GM18507 (cell line): ENCODE results near the gene MYO3B.
A peak's percentile ranks its signal among the peaks of the same experiment; 100 is the strongest.

Source experiments
- DNase-seq: peaks from one replicate; pipeline ENCODE4 v3.0.0; 2011; ENCODE audit warnings: low read depth; ENCODE audit not compliant: insufficient read length; ENCODE audit errors: extremely low spot score
- FAIRE-seq: peaks from 2 replicates; lab custom pipeline; 2011; peaks lifted over from hg19 to GRCh38; lab: Jason Lieb, UNC

The MYO3B gene

DNA sequence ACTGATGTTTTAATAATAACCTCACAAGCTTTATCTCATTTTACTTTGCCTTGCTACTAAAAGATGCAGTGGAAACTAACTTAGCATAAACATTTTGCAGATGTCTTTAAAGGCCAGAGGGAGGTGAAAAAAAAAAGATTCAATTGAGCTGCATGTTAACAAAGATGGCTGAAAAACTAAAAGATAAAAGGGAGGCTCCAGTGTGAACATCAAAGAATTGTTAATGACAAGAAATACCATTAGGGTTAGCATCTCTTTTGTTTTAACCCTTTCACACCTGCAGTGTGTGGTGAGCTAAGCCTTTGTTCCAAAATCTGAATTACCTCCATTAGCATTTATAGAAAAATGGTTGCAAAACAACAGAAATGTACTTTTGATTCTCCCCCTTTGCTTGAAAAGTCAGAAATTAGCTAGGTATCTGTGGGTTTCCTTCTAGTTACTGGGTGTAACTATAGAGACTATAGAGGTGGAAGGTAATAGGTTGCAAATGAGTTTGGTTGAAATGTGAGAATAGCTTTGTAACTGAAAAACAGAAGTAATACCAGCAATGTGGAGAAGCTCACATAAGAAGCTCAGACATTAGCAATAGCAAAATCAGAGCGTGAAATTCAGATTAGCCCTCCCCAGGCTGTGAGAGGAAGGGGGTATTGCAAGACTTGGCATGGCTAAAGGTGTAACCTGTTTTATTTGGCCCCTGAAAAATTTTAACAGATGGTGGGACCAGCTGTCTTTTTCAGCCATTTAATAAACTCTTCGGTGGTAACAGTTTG, 502.4 kb downstream of the MYO3B start:
- no peak for DNase-seq
- FAIRE-seq, result peak; percentile 78

DNA sequence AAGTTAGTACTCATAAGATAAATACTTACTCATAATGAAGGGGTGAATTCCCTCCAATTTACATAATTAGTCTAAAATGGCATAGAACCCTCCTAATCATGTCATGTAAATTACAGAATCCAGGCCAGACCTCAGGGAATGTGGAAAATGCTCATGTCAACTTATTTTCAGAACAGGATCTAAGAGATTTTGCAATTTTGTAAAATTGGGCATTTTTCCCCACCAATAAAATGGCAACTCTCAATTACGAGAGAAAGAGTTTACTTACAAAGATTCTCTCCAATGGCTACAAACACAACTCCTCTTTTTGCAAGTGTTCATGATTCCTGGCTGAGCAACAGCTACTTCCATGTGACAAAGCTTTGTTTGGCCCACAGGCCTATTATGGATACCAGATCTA, 503.4 kb downstream of the MYO3B start:
- DNase-seq (no peak), FAIRE-seq (no peak)

DNA sequence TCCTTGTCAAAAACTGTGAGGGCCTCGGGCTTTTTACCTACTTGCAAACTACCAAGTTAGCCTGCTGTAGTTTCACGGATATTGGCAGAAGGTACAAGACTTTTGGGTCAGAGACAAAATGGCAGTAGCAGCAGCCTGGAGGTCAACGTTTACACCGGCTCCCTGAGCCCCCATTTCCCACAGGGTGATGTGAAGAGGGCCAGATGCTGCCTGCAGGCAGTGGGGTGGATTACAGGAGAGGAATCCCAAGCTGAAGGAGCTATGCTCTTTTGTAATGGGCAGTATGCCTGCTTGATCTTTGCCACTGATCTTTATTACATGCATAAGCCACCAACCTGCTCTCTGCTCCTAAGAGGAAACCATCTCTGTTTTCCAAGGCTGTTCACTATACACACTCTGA, 507.6 kb downstream of the MYO3B start:
- DNase-seq, result no peak

DNA sequence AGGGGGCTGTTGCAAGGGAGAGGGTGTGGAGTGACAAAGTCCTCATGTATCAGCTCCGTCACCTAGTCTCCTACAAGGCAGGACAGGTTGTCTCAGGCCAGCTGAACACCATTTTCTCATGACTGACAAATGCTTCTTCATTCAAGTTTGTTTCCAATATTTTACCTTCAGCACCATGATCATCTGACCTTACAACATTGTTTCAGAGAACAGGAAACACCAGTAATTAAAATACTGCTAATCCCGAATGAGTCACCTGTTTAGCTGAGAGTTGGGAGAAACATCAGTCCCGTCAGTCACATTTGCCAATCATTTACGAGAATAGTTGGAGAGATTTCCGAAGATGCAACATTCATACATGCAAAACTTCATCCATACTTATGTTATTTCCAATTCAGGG, 511.5 kb downstream of the MYO3B start:
- DNase-seq (no peak), FAIRE-seq (no peak)

More for the DNA sequence above, 507.6 kb downstream of the MYO3B start:
- FAIRE-seq, result no peak

DNA sequence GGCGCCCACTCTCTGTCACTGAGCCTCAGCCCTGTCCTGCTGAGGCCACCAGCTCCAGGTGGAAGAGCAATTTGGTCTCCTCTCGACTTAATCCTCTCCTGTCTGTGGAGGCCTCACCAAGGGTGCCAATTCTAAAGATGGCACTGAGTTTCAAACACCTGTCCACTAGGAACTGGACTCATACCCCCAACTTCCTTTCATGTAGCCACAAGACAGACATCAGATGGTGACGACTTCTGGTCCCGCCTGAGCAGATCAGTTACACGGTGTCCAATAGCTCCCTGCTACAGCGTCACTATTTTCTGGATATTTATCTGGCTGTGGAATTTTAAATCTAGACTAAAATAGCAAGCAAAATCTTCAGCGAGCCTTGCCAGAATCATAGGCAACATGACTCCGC, 512.7 kb downstream of the MYO3B start:
- DNase-seq (no peak), FAIRE-seq (no peak)

DNA sequence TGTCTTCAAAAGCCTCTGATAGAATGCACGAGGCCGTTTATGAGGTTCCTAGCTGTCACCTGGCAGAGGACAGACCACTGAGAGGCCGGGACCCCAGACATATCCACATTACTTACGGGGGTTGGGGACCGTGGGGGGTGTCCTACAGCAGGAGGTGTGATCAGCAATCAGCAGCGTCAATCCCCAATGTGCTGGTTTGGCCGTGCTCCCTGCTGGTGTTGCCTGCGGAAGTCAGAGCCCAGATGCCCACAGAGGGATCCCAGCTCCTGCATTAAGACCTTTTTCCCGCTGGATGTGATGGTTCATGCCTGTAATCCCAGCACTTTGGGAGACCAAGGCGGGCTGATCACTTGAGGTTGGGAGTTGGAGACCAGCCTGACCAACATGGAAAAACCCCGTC, 516.4 kb downstream of the MYO3B start:
- FAIRE-seq (no peak), DNase-seq (no peak)

DNA sequence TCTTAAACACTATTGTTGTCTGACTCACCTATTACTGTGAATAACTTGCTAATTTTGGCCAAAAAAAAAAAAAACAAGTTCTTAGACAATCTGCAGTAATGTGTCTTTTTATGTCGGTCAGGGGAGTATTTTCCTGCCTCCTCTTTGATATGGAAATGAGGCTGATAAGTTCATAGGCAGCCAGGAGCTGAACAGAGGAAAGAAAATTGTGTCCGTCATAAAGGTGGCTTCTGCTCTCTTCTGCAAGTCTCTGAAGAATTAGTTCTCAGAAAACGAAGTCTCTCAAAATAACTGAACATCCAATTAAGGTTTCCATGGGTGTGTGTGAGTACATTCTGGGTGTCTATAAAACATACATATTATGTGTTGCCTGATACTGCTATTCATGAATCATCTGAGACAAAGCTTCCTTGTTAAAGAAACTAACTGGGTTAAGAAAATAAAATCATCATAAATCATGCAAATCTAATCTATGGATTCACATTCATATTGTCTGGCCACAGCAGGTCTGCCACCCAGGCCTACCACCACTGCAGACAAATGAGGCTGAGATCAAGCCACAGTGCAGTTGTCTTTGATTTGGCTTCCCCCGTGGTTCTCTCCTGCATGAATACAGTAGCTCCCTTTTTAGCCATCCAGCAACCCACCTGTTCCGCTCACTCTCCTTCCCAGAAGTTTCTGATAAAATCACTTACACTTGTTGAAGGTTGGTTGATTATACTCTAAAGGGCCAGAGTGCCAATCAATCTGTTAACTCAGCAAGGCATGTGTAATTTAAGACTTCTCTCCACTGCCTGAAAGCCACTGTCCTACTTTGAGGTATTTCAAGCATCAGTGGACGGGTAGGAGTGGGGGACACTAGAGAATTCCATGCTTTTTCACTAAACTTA, 517.8 kb downstream of the MYO3B start:
- FAIRE-seq, result no peak
- no peak for DNase-seq

DNA sequence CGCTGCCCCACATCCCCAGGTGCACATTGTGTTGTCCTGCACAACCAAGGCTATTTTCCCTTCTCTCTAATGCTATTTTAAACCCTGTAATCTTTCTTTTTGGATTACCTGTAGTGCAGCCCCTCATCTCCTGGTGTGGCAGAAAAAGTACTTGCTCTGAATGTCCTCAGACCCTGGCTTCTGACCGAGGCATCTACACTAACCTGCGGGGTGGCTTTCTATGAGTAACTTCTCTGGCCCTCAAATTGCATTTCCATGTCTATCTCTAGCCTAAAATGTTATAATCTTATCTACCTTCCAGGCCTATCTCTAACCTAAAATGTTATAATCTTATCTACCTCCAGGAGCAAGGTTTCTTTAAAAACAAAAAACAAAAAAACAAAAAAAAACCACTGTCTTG, 519.0 kb downstream of the MYO3B start:
- FAIRE-seq (no peak), DNase-seq (no peak)

DNA sequence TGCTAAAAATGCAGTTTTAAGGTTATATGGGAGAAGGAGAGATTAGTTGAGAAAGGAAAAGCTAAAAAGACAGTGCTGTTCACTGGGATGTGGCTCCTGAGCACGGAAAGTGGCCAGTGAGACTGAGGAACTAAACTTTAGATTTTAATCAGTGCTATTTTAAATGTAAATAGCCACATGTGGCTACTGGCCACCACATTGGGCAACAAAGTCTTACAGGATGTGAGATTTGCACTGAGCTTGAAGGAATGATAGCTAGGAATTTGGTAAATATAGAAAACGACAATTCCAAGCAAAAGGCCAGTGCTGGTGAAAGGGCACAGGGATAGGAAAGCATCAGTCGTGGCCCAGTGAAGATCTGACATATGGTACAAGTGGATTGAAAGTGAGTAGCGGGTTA, 523.1 kb downstream of the MYO3B start:
- no peak for FAIRE-seq
- no peak for DNase-seq

DNA sequence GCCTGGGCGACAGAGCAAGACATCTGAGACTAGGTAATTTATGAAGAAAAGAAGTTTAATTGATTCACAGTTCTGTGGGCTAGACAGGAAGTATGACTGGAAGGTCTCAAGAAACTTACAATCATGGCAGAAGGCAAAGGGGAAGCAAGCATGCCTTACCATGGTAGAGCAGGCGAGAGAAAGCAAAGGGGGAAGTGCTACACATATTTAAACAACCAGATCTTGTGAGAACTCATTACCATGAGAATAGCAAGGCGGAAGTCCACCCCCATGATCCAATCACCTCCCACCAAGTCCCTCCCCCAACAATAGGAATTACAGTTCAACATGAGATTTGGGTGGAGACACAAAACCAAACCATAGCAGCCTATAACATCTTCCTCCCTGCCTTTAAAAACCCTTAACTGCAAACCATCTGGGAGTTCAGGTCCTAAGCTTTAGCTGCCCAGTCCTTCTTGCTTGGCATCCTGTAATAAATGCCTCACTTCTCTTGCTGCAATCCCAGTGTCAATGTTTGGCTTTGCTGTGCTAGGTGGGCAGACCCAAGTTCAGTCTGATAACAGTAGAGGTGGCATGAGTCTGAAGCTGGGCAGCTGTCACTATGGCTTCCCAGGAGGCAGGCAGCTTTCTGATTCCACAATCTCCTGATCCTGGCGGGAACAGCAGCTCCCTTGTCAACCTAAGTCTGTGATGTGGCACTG, 526.0 kb downstream of the MYO3B start:
- FAIRE-seq, result no peak
- DNase-seq, result no peak
